A673 (cell line): Measurements from ENCODE around the gene ZFP36L2.

Source experiments
- EZH2 ChIP-seq: fragments of 200-600 bp; sonication (generic); IDR thresholded peaks from 2 replicates; pipeline ENCODE4 v1.6.1; 2017; ENCODE audit warnings: borderline replicate concordance, low read depth, mild to moderate bottlenecking, mixed read lengths, antibody characterized with exemption, low read length; ENCODE audit not compliant: poor library complexity, severe bottlenecking
- TF ChIP-seq, protein P1 (sequence below): fragments of 300-800, 200-600 bp; sonication (generic); conservative IDR thresholded peaks from 2 replicates; pipeline ENCODE4 v1.5.1; 2017; ENCODE audit warnings: low read depth, mild to moderate bottlenecking, antibody characterized with exemption, low read length, moderate library complexity, mixed read lengths

DNA sequence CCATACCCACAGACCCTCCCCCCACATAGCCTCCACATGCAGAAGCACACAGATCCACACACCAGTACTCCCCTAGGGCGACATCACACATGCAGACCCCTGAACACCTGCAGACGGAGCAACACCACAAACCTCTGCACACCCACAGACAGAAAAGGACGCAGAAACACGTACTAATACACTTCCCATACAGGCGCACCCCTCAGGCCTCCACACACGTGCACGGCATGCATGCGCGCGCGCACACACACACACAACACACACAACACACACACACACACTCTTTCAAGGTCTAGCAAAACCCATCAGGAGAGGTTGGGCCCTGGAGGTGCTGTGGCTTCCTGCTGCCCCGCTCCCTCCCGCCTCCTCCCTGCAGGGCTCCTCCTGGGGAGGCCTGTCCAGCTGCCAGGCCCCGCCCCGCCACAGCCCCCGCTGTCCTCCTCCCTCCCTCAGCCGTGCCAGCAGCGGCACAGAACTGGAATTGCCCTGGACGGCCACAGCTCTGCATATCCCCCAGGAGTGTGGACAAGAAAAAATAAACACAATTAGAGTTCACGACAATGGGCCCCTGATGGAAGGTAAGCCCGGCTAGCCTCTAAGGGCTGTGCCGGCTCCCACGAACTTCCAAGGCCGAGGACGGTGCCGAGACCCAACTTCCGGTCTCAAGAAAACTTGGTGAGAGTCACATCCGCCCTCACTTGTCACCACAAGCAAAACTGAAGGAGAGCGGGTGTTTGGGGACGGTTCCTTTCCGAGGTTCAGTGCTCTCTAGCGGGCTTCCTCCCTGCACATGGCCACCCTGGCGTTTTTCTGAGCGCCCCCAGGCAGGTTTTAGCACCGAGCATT lies 6.8 kb downstream of the ZFP36L2 start:
- TF ChIP-seq, protein P1, sequence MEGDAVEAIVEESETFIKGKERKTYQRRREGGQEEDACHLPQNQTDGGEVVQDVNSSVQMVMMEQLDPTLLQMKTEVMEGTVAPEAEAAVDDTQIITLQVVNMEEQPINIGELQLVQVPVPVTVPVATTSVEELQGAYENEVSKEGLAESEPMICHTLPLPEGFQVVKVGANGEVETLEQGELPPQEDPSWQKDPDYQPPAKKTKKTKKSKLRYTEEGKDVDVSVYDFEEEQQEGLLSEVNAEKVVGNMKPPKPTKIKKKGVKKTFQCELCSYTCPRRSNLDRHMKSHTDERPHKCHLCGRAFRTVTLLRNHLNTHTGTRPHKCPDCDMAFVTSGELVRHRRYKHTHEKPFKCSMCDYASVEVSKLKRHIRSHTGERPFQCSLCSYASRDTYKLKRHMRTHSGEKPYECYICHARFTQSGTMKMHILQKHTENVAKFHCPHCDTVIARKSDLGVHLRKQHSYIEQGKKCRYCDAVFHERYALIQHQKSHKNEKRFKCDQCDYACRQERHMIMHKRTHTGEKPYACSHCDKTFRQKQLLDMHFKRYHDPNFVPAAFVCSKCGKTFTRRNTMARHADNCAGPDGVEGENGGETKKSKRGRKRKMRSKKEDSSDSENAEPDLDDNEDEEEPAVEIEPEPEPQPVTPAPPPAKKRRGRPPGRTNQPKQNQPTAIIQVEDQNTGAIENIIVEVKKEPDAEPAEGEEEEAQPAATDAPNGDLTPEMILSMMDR: no peak
- no peak for TF ChIP-seq EZH2
